ENCODE data around the gene SURF2. TPM values are rescaled to one million over a fixed set of nuclear protein-coding genes. Genes with fewer than 3 reads are reported as not detected.
A peak's percentile ranks its signal among the peaks of the same experiment; 100 is the strongest.

The SURF2 gene
- total RNA-seq, 4 donors from 2014 or later: 3.7 to 21.4 (median 17.9) TPM

- Histone ChIP-seq H3K27ac (no peak overlapping the region), H3K9me3 (no peaks in the 10 kb centered on the region), H3K4me1 (no peaks in the 10 kb centered on the region), H3K36me3 (peaks cover 0 to 12% (median 0%) of the 10 kb centered on the region in 4 donors), H3K4me3 (no peak overlapping the region), H3K27me3 (no peaks in the 10 kb centered on the region)
- in situ Hi-C loops (cut with MboI; ENCODE audit: low pct_ligation_motif_present in 1 of 4, low pct_unique_long_range_greater_than_20kb in 1 of 4, low sequenced_read_pairs in 3 of 4) (loop anchor here in 2 of 4 donors (5.0 to 10.0 kb wide), 2 partner anchors 78 to 80 kb away; no protein-coding TSS in a partner anchor), intact Hi-C loops (cut with DNase I; ENCODE audit: low total_unique reads) (no loop called here)
- TF ChIP-seq POLR2A (IDR thresholded peaks at IDR 0.05) (no peak), EP300 (IDR thresholded peaks at IDR 0.05; ENCODE audit: low read depth) (no peak), CTCF (IDR thresholded peaks at IDR 0.05) (no peak), POLR2AphosphoS5 (IDR thresholded peaks at IDR 0.05) (no peak)
- 83 to 100% methylated on average over 2 to 9 of the region's 12 CpGs for WGBS, 2 donors (ENCODE audit: low coverage in 1 of 2)
- no peak for DNase-seq
Observed at GRCh38 chr9:133404454-133405002, 48.2 kb downstream of the SURF2 start.

- Histone ChIP-seq H3K4me3 (no peak overlapping the region), H3K4me1 (no peaks in the 10 kb centered on the region), H3K36me3 (peaks cover 0 to 20% (median 0%) of the 10 kb centered on the region in 4 donors), H3K27me3 (no peaks in the 10 kb centered on the region), H3K9me3 (no peaks in the 10 kb centered on the region), H3K27ac (no peak overlapping the region)
- no peak for DNase-seq
- no peak for TF ChIP-seq POLR2A (IDR thresholded peaks at IDR 0.05)
- no peak for TF ChIP-seq POLR2AphosphoS5 (IDR thresholded peaks at IDR 0.05)
- no peak for TF ChIP-seq EP300 (IDR thresholded peaks at IDR 0.05; ENCODE audit: low read depth)
- TF ChIP-seq CTCF (IDR thresholded peaks at IDR 0.05): no peak
- intact Hi-C loops (cut with DNase I; ENCODE audit: low total_unique reads) (loop anchor here (2.0 kb wide), 1 partner anchor 81 kb away; no protein-coding TSS in a partner anchor), in situ Hi-C loops (cut with MboI; ENCODE audit: low pct_ligation_motif_present in 1 of 4, low pct_unique_long_range_greater_than_20kb in 1 of 4, low sequenced_read_pairs in 3 of 4) (loop anchor here in 2 of 4 donors (5.0 to 10.0 kb wide), 2 partner anchors 77 to 79 kb away; no protein-coding TSS in a partner anchor)
- WGBS, 2 donors (ENCODE audit: low coverage in 1 of 2): 74 to 76% methylated on average over 3 to 16 of the region's 19 CpGs
Observed at GRCh38 chr9:133405508-133406438, 49.4 kb downstream of the SURF2 start.

- Histone ChIP-seq H3K27ac (no peak overlapping the region), H3K4me3 (no peak overlapping the region), H3K27me3 (no peaks in the 10 kb centered on the region), H3K9me3 (no peaks in the 10 kb centered on the region), H3K36me3 (peaks cover 0 to 25% (median 0%) of the 10 kb centered on the region in 4 donors), H3K4me1 (no peaks in the 10 kb centered on the region)
- WGBS, 2 donors (ENCODE audit: low coverage in 1 of 2): 0 to 46% methylated on average over 3 to 20 of the region's 24 CpGs
- TF ChIP-seq POLR2A (IDR thresholded peaks at IDR 0.05) (no peak), CTCF (IDR thresholded peaks at IDR 0.05) (peak; percentile 88 to 93 (median 92)), POLR2AphosphoS5 (IDR thresholded peaks at IDR 0.05) (peak in 1 of 3 donors; percentile 30), EP300 (IDR thresholded peaks at IDR 0.05; ENCODE audit: low read depth) (no peak)
- in situ Hi-C loops (cut with MboI; ENCODE audit: low pct_ligation_motif_present in 1 of 4, low pct_unique_long_range_greater_than_20kb in 1 of 4, low sequenced_read_pairs in 3 of 4): loop anchor here in 2 of 4 donors (5.0 to 10.0 kb wide), 2 partner anchors 76 to 78 kb away; no protein-coding TSS in a partner anchor
- DNase-seq: peak; percentile 82
- intact Hi-C loops (cut with DNase I; ENCODE audit: low total_unique reads): loop anchor here (2.0 kb wide), 1 partner anchor 80 kb away; no protein-coding TSS in a partner anchor
Observed at GRCh38 chr9:133406480-133407307, 50.3 kb downstream of the SURF2 start.
